Activated T-helper 1 cell treated with Interleukin-2 at 50 U/mL for 16 hours (primary cell): ENCODE data around the gene FGD3.
"Not testable (repeated sequence)": the region's sequence is repeated elsewhere in the genome, so short reads cannot be mapped to it uniquely, and the experiment has no call there.

ENCODE experiments used
- DNase-seq: peaks from one replicate; pipeline ENCODE4 v3.0.0-alpha.2; 2020; ENCODE audit warnings: low read depth

Gene FGD3

DNA sequence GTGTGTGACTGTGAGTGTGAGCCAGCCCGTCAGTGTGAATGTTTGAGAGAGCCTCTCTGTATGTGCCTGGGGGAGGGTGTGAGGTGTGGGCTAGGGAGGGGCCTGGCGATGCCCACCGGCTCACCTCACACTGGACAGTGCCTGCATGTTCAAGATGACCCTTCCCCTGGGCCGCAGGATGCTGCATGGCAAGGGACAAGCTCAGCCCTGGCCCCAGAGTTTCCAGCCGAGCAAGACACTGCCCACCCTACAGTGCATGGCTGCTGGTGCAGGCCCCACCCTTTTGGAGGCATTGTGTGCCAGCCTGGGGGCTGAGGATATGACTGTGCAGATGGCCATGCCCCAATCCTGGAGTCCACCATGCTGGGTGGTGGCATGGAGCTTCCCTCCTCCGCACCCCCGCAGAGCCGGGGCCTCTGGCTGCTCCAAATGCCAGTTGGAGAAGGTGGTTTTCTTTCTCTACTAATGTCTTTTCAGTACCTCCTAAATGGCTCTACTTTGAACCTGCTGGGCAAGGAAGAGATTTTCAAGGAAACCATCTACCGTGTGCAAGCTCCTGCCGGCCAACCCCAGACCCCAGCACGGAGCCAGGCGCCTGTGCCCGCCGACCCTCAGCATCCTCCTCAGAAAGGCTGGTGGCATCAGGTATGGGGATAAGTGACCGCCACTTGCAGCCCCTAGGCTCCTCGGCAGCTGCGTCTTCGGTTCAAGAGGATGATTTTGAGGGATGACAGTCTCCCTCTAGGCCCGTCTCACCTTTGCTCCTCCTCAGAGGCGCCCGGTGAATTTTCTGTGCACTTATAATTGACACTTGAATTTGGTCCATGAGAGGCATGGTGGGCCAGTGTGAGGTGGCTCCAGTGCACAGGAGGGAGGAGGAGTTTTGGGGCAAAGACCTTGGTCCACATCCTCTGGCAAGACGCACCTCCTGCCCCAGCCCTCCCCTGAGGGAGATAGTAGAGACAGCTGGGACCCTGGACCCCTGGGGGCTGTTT is 27.7 kb downstream of the FGD3 start:
- DNase-seq: no peak

DNA sequence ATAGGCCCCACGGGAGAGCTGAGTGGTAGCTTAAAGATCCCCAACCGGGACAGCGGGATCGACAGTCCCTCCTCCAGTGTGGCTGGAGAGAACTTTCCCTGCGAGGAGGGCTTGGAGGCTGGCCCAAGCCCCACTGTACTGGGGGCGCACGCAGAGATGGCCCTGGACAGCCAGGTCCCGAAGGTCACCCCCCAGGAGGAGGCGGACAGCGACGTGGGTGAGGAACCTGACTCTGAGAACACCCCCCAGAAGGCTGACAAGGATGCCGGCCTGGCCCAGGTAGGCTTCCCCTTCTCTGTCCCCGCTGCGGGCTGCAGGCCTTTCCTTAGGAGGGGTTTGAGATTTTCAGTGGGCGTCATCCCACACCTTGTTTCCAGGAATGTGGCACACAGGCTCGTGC is 29.1 kb downstream of the FGD3 start:
- DNase-seq: no peak

- DNase-seq: no peak
Observed at GRCh38 chr9:92977279-92977678, 30.0 kb downstream of the FGD3 start.

DNA sequence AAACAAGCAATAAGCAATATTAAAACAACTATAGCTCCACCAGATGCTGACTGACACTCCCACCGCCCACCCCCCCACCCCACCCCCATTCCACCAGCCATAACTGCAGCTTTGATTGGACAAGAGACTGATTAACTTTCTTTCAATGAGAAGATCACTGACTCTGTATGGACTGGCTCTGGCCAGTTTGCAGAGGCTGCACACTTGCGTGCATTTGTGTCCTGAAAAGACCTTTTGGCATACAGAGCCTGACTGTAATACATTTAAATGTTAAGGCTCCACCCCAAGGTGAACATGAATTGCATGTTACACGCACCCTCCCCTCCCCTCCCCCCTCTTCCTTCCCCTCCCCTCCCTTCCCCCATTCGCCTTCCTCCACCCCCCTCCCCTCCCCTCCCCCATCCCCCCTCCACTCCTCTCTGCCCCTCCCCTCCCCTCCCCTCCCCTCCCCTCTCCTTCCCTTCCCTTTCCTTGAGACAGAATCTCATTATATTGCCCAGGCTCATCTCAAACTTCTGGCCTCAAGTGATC is 31.1 kb downstream of the FGD3 start:
- DNase-seq: no peak

DNA sequence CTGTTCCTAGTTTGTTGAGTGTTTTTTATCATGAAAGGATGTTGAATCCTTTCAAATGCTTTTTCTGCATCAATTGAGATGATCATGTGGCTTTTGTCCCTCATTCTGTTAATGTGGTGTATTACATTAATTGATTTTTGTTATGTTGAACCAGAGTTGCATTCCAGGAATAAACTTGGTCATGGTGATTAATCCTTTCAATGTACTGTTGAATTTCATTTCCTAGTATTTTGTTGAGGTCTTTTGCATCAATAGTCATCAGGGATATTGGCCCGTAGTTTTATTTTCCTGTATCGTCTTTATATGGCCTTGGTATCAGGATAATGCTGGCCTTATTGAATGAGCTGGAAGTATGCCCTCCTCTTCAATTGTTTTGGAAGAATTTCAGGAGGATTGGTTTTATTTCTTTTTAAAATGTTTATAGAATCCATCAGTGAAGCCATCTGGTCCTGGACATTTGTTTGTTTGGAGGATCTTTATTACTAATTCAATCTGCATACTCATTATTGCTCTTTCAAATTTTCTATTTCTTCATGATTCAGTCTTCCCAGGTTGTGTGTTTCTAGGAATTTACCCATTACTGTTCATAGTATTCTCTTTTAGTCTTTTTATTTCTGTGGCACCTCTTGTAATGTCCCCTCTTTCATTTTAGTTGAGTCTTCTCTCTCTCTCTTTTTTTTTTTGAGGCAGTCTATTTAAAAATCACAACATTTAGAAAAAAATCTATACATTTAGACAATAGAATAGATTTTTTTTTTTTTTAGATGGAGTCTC is 32.1 kb downstream of the FGD3 start:
- no peak for DNase-seq

- no peak for DNase-seq
Observed at GRCh38 chr9:92980085-92980745, 32.9 kb downstream of the FGD3 start.

GRCh38 chr9:92982130-92982529 is 34.8 kb downstream of the FGD3 start:
- DNase-seq: no peak

- DNase-seq: no peak
Observed at GRCh38 chr9:92983984-92984589, 36.8 kb downstream of the FGD3 start.

DNA sequence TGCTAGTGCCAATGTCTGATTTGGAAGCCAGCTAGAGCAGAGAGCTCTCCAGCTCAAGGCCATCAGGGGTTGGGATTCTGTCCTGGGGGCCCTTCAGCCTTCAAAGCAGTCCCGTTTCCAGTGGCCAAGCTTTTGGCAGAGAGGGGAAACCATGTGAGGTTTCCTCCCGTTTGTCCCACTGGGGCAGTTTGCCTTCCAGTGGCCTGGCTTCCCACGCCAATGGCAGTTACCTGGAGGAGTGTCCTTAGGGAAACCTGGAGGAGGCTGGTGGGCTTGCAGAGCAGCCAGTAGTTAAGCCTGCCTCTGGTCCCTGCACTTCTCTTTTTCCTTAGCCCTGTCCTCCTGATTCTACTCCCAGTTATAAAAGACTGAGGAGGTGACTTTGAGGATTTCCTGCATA is 37.7 kb downstream of the FGD3 start:
- no peak for DNase-seq

DNA sequence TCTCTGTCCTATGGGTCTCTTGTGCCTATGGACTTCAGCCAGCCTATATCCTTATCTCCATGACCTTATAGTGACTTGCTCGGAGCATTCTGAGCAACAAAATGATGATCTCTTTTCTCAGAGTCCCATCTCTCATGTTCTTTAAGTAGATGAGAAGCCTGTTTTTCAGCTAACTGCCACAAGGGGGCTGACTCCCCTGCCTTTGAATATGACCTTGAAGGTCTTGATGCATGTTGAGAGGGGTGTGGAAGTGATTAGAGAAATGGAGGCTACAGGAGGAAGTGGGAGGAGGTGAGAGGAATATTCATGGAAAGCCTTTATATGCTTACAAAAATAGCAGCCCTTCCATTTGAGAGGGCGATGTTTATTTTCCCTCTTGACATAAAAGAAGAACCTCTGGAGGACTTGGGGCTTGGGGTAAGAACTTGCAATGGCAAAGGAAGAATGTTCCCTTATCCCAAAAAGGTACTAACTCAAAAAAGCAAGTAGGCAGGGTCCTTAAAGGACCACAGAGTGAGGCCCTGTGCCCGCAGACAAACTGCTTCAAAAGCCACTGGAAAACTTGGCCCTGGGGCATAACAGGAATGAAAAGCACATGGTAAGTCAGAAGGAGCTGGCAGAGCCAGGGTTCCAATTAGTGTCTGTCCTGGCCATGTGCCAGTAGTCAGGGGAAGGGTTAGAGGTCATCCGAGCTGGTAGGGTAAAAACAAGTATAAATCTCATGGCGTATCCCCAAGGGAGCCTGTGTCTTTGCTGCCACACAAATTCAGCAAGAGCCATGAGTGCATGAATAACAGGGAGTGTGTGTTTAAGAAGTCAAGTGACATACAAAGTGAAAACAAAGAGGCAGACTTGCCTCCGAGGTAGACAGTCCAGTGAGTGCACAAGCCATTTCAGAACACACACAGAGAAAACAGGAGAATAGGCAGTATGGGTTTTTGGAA is 39.1 kb downstream of the FGD3 start:
- DNase-seq: peak; percentile 35

GRCh38 chr9:92988215-92988768 is 41.0 kb downstream of the FGD3 start:
- no peak for DNase-seq

DNA sequence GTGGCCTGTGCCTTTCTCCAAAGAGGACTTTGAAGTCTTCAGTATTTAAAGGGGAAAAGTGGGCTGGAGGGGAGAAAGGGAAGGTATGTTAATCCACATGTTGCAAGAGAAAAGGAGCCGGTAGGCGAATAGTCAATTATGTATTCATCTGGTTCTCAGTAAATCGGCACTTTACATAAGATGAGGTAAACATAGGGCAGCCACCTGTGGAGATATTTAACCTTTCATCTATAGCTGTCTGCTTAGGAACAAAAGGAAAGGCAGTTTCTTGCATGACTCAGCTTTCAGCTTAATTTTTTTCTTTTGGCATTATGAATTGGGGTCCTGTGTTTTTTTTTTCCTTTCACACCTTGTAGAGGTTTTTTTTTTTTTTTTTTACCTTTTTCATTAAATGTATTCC is 42.2 kb downstream of the FGD3 start:
- no peak for DNase-seq

GRCh38 chr9:92990461-92990860 is 43.1 kb downstream of the FGD3 start:
- DNase-seq: no peak

DNA sequence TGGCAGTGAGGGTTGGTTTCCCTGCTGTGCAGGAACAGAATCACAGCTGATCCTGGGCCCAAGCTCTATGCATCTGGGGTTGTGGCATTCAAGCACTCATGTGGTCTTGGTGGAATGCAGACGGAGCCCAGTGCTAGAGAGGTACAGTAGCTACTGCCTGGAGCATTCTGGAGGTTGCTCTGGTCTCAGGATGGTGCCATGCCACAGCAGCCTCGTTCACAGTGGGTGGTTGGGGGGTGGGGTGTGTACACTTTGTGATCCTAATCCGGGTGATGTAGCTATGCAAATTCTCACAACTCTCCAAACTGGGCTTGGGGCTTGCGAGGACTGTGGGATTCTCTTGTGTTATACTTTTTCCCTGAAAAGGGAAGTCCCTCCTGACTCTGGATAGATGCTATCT is 45.2 kb downstream of the FGD3 start:
- no peak for DNase-seq

GRCh38 chr9:92998871-92999270 is 51.5 kb downstream of the FGD3 start:
- DNase-seq: not testable (repeated sequence)

GRCh38 chr9:93001031-93001430 is 53.7 kb downstream of the FGD3 start:
- no peak for DNase-seq

- no peak for DNase-seq
Observed at GRCh38 chr9:93002700-93003099, 55.4 kb downstream of the FGD3 start.

DNA sequence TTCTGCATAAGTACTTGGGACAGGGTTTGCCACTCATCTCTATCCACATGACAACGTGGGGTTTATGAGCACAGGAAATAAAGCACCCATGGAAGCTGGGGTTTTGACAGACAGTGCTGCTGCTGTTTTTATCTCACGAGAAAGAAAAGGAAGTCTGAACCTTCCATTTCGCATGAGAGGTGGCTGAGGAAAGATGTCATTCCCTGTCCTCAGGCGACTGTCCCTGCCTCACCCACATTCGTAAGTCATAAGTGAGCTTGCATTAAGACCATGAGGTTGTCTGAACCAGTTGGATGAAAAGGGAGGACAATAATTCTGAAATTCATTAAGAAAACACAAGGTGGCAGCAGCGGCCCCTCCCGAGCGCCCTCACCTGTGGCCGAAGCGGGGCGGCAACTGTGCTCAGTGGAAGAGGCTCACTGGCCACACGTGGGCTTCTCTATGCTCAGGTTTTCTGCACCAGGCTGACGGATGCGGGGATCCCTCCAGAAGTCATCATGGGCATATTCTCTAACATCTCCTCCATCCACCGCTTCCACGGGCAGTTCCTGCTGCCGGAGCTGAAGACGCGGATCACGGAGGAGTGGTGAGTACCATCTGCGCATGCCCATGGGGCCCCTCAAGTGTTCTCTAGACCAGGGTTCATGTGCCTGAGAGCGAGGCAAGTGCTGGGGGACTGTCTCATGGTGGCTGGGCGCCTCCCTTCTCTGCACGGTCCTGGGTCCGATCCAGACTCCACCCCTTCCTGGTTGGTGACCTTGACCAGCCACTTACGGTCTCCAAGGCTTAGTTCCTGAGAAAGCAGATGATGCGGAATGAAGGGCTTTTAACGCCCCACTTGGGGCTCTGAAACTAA is 56.5 kb downstream of the FGD3 start:
- peak; percentile 47 for DNase-seq

DNA sequence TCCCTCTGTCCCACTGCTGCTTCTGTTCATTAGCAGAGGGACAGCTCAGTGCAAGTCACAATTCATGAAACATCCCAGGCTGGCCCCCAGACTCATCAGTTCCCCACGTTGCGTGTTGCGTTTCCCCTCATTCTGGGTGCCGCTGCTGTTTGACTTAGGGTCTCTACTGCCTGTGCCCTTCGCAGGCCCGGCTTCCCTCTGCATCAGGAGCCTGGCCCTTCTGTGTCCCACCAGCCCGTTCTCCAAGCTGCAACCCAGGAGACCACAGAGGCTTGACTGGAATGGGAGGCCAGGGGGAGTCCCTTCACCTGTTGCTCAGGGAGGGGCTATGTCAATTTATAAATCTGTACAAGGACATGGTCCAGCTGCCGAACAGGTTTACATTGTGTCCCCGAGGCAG is 57.2 kb downstream of the FGD3 start:
- no peak for DNase-seq
